Measurements from ENCODE around the gene AXIN1.
A peak's percentile ranks its signal among the peaks of the same experiment; 100 is the strongest.
"Not testable (repeated sequence)": the region's sequence is repeated elsewhere in the genome, so short reads cannot be mapped to it uniquely, and the experiment has no call there.

The AXIN1 gene

GRCh38 chr16:334164-334832 is 18.2 kb downstream of the AXIN1 start:
- DNase-seq (ENCODE audit: low read depth in 2 of 2): not testable (repeated sequence)

DNA sequence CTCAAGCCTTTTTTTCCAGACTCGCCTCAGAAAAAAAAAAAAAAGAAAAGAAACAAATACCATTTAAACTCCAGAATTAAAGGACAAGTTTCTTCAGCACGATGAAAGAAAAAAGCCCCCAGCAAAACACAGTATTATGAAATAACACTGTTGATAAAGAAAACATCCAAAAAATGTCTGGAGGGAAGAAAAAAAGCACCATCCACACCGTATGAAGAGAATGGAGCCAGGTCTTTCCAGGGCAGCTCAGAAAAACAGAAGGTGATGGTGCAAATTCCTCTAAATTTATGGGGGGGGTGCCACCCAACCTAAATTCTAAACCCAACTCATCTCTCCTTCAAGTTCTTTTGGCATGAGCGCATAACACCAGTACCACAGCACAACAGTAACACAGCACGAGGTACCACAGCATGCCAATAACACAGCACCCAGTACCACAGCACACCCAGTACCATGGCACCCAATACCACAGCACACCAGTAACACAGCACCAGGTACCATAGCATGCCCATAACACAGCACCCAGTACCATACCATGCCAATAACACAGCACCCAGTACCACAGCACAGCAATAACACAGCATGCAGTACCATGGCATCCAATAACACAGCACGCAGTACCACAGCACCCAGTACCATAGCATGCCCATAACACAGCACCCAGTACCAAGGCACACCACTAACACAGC is 19.0 kb downstream of the AXIN1 start:
- no peak for DNase-seq (ENCODE audit: low read depth in 2 of 2)

GRCh38 chr16:331181-331814 is 21.2 kb downstream of the AXIN1 start:
- DNase-seq (ENCODE audit: low read depth in 2 of 2): not testable (repeated sequence)

- no peak for DNase-seq (ENCODE audit: low read depth in 2 of 2)
Measured at GRCh38 chr16:330741-331140, 21.8 kb downstream of the AXIN1 start.

GRCh38 chr16:325375-326145 is 27.0 kb downstream of the AXIN1 start:
- no peak for DNase-seq (ENCODE audit: low read depth in 2 of 2)

DNA sequence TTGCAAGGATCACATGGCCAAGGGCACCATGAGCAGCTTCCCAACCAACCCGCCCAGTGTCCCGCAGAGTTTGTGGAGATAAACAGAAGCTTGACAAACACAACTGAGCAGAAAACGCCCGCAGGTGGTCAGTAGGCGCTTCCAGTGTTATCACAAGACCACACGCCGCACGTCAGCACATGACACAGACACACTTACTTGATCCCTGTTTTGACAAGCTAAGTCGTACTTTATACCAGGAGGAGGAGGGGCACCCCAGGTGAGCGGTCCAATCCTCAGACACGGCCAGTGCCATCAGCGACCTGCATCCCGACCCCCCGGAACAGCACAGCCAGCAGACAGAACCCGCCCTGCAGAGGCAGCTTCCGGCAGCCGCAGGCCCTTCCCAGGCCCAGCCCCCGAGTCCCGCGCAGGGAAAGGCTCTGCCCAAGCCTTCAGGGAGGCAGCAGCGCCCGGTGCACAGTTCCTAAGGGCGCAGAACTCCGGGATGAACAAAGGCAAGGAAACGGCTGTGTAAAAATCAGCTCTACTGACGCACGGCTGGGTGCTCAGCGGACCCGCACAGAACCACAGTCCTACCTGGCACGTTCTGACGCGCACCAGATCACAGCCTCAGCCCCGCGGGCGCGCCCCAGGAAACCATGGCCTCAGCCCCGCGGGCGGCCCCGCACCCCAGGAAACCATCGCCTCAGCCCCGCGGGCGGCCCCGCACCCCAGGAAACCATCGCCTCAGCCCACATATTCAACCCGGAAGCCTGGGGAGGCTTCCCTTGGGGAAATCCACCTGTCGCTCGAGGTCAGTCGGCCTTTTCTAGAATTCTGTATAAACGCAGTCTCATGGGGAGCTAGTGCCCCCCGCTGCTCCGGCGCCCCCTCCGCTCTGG is 27.8 kb downstream of the AXIN1 start:
- peak; percentile 16 to 36 for DNase-seq (ENCODE audit: low read depth in 2 of 2)

- DNase-seq (ENCODE audit: low read depth in 2 of 2): no peak
Measured at GRCh38 chr16:324201-324450, 28.4 kb downstream of the AXIN1 start.

DNA sequence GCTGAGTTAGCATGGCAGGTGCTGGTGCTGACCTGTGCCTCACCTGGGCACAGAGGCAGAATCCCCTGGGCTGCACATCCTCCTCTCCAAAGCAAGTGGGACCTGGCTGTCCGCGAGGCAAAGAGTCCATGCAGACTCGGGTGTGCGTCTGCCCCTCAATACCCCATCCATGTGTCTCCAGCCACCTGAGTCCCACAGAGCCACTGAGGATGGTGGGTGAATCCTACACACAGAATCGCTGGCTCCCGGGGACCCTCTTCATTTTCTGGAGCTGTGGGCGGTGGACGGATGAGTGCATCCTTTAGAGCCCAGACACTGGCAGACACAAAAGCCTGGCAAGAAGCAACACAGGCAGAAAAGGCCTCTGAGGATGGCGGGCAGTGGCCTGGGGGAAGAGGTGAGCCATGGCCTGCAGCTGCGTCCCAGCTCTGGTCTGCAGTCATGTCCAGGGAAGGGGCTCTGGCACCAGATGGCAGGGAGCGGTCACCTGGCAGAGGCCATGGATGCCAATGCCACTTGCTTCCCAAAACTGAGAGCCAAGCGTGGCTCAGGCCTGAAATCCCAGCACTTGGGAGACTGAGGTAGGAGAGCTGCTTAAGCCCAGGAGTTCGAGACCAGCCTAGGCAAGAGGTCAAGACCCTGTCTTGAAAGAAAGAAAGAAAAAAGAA is 29.9 kb downstream of the AXIN1 start:
- DNase-seq (ENCODE audit: low read depth in 2 of 2): no peak

DNA sequence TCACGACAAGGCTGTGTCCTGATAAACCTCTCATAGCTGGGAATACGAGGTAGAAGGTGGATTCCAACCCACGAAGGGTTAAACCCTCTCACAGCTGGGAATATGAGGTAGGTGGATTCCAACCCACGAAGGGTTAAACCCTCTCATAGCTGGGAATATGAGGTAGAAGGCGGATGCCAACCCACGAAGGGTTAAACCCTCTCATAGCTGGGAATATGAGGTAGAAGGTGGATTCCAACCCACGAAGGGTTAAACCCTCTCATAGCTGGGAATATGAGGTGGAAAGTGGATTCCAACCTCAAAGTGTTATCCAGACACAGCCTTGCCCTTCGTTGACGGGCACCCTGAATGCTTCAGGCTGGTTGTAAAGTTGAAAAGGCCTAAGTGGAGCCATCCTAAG is 31.0 kb downstream of the AXIN1 start:
- DNase-seq (ENCODE audit: low read depth in 2 of 2): no peak

DNA sequence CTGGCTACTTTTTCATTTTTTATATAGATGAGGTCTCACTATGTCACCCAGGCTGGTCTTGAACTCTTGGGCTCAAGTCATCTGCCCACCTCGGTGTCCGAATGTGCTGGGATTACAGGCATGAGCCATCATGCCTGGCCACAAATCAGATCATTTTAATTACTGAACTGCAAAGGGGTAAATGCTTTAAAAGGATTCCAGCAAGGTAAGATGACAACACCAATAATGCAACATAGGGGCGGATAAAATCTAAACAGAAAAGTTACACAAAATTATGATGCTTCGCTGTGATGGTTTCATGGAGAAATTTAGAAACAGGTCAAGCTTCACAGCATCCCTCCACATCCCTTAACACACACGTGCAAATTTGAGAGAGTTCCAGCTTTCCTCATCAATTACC is 32.3 kb downstream of the AXIN1 start:
- no peak for DNase-seq (ENCODE audit: low read depth in 2 of 2)

- no peak for DNase-seq (ENCODE audit: low read depth in 2 of 2)
Measured at GRCh38 chr16:318628-319027, 33.9 kb downstream of the AXIN1 start.

GRCh38 chr16:317583-317982 is 34.9 kb downstream of the AXIN1 start:
- no peak for DNase-seq (ENCODE audit: low read depth in 2 of 2)

GRCh38 chr16:316741-317464 is 35.6 kb downstream of the AXIN1 start:
- DNase-seq (ENCODE audit: low read depth in 2 of 2): no peak

GRCh38 chr16:314795-315299 is 37.7 kb downstream of the AXIN1 start:
- DNase-seq (ENCODE audit: low read depth in 2 of 2): no peak

DNA sequence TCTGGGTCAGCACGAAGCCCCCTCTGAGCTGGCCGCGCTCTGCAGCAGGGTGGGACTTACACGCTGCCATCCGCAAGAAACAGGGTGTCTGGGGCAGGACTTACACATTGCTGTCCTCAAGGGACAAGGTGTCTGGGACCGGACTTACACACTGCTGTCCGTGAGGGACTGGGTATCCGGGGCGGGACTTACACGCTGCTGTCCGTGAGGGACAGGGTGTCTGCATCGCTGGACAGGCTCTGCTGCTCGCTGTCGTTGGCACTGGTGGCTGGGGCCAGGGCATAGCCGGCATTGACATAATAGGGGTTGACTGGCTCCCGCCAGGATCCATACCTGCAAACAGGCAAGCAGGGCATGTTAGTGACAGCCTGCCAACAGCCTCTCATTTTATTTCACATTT is 38.2 kb downstream of the AXIN1 start:
- no peak for DNase-seq (ENCODE audit: low read depth in 2 of 2)

GRCh38 chr16:311725-312124 is 40.8 kb downstream of the AXIN1 start:
- no peak for DNase-seq (ENCODE audit: low read depth in 2 of 2)

GRCh38 chr16:309476-309875 is 43.0 kb downstream of the AXIN1 start:
- DNase-seq (ENCODE audit: low read depth in 2 of 2): no peak

GRCh38 chr16:307691-308312 is 44.7 kb downstream of the AXIN1 start:
- DNase-seq (ENCODE audit: low read depth in 2 of 2): no peak

GRCh38 chr16:306911-307370 is 45.6 kb downstream of the AXIN1 start:
- DNase-seq (ENCODE audit: low read depth in 2 of 2): no peak
